Astrocyte (in vitro differentiated cells and primary cell): Measurements from ENCODE around the gene NTM. TPM values are rescaled to one million over a fixed set of nuclear protein-coding genes. Genes with fewer than 3 reads are reported as not detected.

Experiments used
- DNase-seq: peaks from one replicate; pipeline ENCODE4 v3.0.0-alpha.2; 2010; ENCODE audit warnings: low read depth
- FAIRE-seq: peaks from 2 replicates; lab custom pipeline; 2011; peaks lifted over from hg19 to GRCh38; lab: Jason Lieb, UNC
- H2AFZ ChIP-seq: 2 replicates; pipeline ENCODE4 v1.6.0; 2012; ENCODE audit warnings: low read depth, low read length, inconsistent platforms
- H3K27ac ChIP-seq: 2 replicates; pipeline ENCODE4 v1.5.1; 2011; ENCODE audit warnings: low read depth, low read length, inconsistent platforms
- H3K27me3 ChIP-seq: 2 replicates; pipeline ENCODE4 v1.6.0; 2011; ENCODE audit warnings: low read length, inconsistent platforms; ENCODE audit not compliant: insufficient read depth
- H3K36me3 ChIP-seq: 2 replicates; pipeline ENCODE4 v1.5.1; 2011; ENCODE audit warnings: low read length, inconsistent platforms; ENCODE audit not compliant: insufficient read depth
- H3K4me1 ChIP-seq: 2 replicates; pipeline ENCODE4 v1.5.1; 2011; ENCODE audit warnings: low read length, inconsistent platforms; ENCODE audit not compliant: insufficient read depth
- H3K4me2 ChIP-seq: 2 replicates; pipeline ENCODE4 v1.6.0; 2012; ENCODE audit warnings: low read length, inconsistent platforms
- H3K4me3 ChIP-seq: 2 replicates; pipeline ENCODE4 v1.5.1; 2011; ENCODE audit warnings: low read depth, mild to moderate bottlenecking, low read length, inconsistent platforms; ENCODE audit not compliant: insufficient read depth
- H3K79me2 ChIP-seq: 2 replicates; pipeline ENCODE4 v1.6.0; 2012; ENCODE audit warnings: mild to moderate bottlenecking, low read length, inconsistent platforms; ENCODE audit not compliant: insufficient read depth
- H3K9ac ChIP-seq: 2 replicates; pipeline ENCODE4 v1.6.0; 2012; ENCODE audit warnings: mild to moderate bottlenecking, low read length, inconsistent platforms
- H3K9me3 ChIP-seq: 2 replicates; pipeline ENCODE4 v1.5.1; 2012; ENCODE audit warnings: low read depth, mild to moderate bottlenecking, low read length, inconsistent platforms; ENCODE audit not compliant: insufficient read depth
- H4K20me1 ChIP-seq: 2 replicates; pipeline ENCODE4 v1.6.0; 2012; ENCODE audit warnings: low read length, inconsistent platforms; ENCODE audit not compliant: insufficient read depth
- H3K27ac Mint-ChIP-seq: one replicate; pipeline ENCODE4 v1.8.0; 2021; ENCODE audit warnings: mild to moderate bottlenecking, mixed read lengths; ENCODE audit not compliant: unreplicated experiment
- H3K27me3 Mint-ChIP-seq: one replicate; pipeline ENCODE4 v1.8.0; 2021; ENCODE audit warnings: low read depth, mixed read lengths; ENCODE audit not compliant: unreplicated experiment
- H3K36me3 Mint-ChIP-seq: one replicate; pipeline ENCODE4 v1.8.0; 2021; ENCODE audit warnings: low read depth, mixed read lengths; ENCODE audit not compliant: unreplicated experiment
- H3K4me1 Mint-ChIP-seq: one replicate; pipeline ENCODE4 v1.8.0; 2021; ENCODE audit warnings: low read depth, mixed read lengths; ENCODE audit not compliant: unreplicated experiment
- H3K4me3 Mint-ChIP-seq: one replicate; pipeline ENCODE4 v1.8.0; 2021; ENCODE audit warnings: mild to moderate bottlenecking, moderate library complexity, mixed read lengths; ENCODE audit not compliant: unreplicated experiment
- H3K9me3 Mint-ChIP-seq: one replicate; pipeline ENCODE4 v1.8.0; 2021; ENCODE audit warnings: mild to moderate bottlenecking, mixed read lengths; ENCODE audit not compliant: unreplicated experiment
- EZH2 ChIP-seq: IDR thresholded peaks from 2 replicates; pipeline ENCODE4 v1.6.1; 2012; ENCODE audit warnings: mild to moderate bottlenecking, low read length, inconsistent platforms; ENCODE audit not compliant: insufficient read depth
- total RNA-seq: library from RNA; stranded (reverse); gene quantifications from 2 replicates; pipeline ENCODE4 v1.2.1, GENCODE V29; 2021
- TF ChIP-seq, protein P1 (sequence below): IDR thresholded peaks from 2 replicates; pipeline ENCODE4 v1.5.1; 2011; ENCODE audit warnings: low read depth, mild to moderate bottlenecking, inconsistent platforms, low read length, moderate library complexity; ENCODE audit not compliant: insufficient read depth

Gene NTM
- total RNA-seq, 1 donor from 2014 or later = 98.2 TPM

DNA sequence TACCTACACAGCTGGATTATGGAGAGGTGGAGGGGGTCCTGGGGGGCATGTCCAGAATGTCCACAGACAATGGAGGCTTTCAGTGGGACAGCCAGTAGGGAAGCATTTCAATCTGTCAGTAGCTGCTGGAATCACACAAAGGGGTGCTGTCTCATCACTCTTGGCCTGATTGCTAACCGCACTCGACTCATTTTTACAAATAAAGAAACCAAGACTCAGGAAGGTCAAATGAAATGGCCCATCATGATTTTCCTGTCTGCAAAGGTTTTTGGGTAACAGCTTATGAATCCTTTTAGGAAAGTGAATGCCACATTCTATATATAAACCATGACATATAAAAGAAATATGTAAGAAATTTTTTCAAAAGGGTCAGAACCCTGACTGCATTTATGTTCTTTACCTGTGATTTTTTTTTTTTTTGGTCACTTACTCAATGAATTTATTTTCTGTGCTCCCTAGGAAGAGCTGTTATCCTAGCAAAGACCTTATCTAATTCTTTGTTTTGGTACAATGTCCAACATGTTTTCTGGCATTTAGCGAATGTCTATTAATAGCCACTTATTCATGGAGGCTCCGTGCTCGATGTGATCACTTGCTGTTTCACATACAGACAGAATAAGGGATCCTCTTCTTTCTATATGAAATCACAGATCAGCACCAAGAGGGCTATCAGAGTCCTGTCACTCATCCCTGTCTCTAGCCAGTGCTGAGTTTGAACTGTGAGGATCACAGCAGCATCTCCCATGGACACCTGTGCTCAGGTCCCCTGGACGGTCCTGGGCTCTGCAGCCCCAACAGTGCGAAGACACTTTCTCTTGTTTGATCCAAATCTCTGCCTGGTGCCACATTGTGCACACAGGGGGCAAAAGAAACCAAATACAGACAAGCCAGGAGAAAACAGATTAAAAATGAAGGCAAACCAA lies 979.7 kb downstream of the NTM start:
- Histone ChIP-seq H3K36me3 (no peaks in the 10 kb centered on the region), H3K4me3 (no peak overlapping the region), H4K20me1 (no peaks in the 10 kb centered on the region), H3K27me3 (peaks cover 5% of the 10 kb centered on the region), H3K9ac (peak overlapping the region; percentile 6), H3K79me2 (no peaks in the 10 kb centered on the region), H3K4me1 (peaks cover 24% of the 10 kb centered on the region), H3K4me2 (peak overlapping the region; percentile 65), H3K27ac (no peak overlapping the region), H2AFZ (no peak overlapping the region), H3K9me3 (no peaks in the 10 kb centered on the region)
- Mint-ChIP-seq H3K36me3 (no peaks in the 10 kb centered on the region), H3K4me3 (no peak overlapping the region), H3K4me1 (peaks cover 6% of the 10 kb centered on the region), H3K27me3 (peaks cover 27% of the 10 kb centered on the region), H3K9me3 (peaks cover 2% of the 10 kb centered on the region), H3K27ac (peak overlapping the region; percentile 64)
- DNase-seq = peak; percentile 65
- FAIRE-seq = no peak
- no peak for TF ChIP-seq EZH2
- TF ChIP-seq, protein P1, sequence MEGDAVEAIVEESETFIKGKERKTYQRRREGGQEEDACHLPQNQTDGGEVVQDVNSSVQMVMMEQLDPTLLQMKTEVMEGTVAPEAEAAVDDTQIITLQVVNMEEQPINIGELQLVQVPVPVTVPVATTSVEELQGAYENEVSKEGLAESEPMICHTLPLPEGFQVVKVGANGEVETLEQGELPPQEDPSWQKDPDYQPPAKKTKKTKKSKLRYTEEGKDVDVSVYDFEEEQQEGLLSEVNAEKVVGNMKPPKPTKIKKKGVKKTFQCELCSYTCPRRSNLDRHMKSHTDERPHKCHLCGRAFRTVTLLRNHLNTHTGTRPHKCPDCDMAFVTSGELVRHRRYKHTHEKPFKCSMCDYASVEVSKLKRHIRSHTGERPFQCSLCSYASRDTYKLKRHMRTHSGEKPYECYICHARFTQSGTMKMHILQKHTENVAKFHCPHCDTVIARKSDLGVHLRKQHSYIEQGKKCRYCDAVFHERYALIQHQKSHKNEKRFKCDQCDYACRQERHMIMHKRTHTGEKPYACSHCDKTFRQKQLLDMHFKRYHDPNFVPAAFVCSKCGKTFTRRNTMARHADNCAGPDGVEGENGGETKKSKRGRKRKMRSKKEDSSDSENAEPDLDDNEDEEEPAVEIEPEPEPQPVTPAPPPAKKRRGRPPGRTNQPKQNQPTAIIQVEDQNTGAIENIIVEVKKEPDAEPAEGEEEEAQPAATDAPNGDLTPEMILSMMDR = no peak

DNA sequence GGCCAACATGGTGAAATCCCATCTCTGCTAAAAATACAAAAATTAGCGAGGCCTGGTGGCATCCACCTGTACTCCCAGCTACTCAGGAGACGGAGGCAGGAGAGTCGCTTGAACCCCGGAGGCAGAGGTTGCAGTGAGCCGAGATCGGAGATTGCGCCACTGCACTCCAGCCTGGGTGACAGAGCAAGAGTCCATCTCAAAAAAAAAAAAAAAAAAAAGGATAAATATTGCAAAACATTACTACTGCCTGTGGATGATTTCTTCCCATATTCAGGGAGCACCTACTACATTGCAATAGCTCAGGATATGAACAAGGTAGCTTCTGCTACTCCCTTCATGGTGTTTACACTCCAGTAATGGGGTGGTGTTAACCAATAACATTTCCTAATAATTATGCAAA lies 980.6 kb downstream of the NTM start:
- Histone ChIP-seq H3K36me3 (no peaks in the 10 kb centered on the region), H3K79me2 (no peaks in the 10 kb centered on the region), H3K4me3 (no peak overlapping the region), H3K27ac (no peak overlapping the region), H3K4me1 (peaks cover 24% of the 10 kb centered on the region), H2AFZ (no peak overlapping the region), H3K9me3 (no peaks in the 10 kb centered on the region), H3K4me2 (no peak overlapping the region), H3K27me3 (peaks cover 5% of the 10 kb centered on the region), H3K9ac (no peak overlapping the region), H4K20me1 (no peaks in the 10 kb centered on the region)
- H3K4me3 Mint-ChIP-seq = no peak overlapping the region
- TF ChIP-seq, protein P1 = no peak
- TF ChIP-seq EZH2 = no peak
- H3K27ac Mint-ChIP-seq = no peak overlapping the region
- DNase-seq (no peak), FAIRE-seq (no peak)
- peaks cover 6% of the 10 kb centered on the region for H3K4me1 Mint-ChIP-seq
- peaks cover 2% of the 10 kb centered on the region for H3K9me3 Mint-ChIP-seq
- no peaks in the 10 kb centered on the region for H3K36me3 Mint-ChIP-seq
- H3K27me3 Mint-ChIP-seq = peaks cover 36% of the 10 kb centered on the region

DNA sequence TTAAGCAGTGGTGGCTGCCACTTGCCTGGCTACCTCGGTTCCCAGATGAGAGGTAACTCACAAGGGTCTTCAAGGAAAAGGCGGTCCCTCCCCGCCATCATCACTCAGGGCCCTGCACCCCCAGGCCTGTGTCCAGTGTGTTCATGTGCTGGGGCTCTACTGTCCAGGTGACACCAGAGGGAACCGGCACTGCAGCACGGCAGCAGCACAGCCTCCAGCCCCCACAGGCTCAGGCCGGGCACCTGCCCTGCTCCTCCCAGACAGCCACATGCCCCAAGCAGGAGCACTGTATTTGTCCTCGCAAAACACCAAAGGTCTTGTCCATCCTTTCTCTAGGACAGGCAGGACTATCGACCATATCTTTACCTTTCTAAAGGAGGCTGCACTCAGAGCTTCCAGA lies 982.1 kb downstream of the NTM start:
- H3K9ac ChIP-seq = no peak overlapping the region
- Mint-ChIP-seq H3K36me3 (no peaks in the 10 kb centered on the region), H3K9me3 (peaks cover 2% of the 10 kb centered on the region), H3K27me3 (peaks cover 43% of the 10 kb centered on the region), H3K4me3 (no peak overlapping the region), H3K27ac (no peak overlapping the region), H3K4me1 (peaks cover 6% of the 10 kb centered on the region)
- H3K27me3 ChIP-seq = peaks cover 3% of the 10 kb centered on the region
- H3K4me2 ChIP-seq = no peak overlapping the region
- H3K36me3 ChIP-seq = no peaks in the 10 kb centered on the region
- FAIRE-seq (no peak), DNase-seq (no peak)
- no peaks in the 10 kb centered on the region for H3K79me2 ChIP-seq
- no peak for TF ChIP-seq EZH2
- TF ChIP-seq, protein P1 = no peak
- H2AFZ ChIP-seq = no peak overlapping the region
- no peak overlapping the region for H3K4me3 ChIP-seq
- H4K20me1 ChIP-seq = no peaks in the 10 kb centered on the region
- H3K4me1 ChIP-seq = peaks cover 18% of the 10 kb centered on the region
- H3K9me3 ChIP-seq = no peaks in the 10 kb centered on the region
- H3K27ac ChIP-seq = no peak overlapping the region
